ENCODE measurements around the gene GUCY1B1. TPM values are rescaled to one million over a fixed set of nuclear protein-coding genes. Genes with fewer than 3 reads are reported as not detected.

GUCY1B1 gene
- polyA plus RNA-seq, 1 of the 3 experiments (the other 2 are of a cell fraction), result 0.38 TPM

DNA sequence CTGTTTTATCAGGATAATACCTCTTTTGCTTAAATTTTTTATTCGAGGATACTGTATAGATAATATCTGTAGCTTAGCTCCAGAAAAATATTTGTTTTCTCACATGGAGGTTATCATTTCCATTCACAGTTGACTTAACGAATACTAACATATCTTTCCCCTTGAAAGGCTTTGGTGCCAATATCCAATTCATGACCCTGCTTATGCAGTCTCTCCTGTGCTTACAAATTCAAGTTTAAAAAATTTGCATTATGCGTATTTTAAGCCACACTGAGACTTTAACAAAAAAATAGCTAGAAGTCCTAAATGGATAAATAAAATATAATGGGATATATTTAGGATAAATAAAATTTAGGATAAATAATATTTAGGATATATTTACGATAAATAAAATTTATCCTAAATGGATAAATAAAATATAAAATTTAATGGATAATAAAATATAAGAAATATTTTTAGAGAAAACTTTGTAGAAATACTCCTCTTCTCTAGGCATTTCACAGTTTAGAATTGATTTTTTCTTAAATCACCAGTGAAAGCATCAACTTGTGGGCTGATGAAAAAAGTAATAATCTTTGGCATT, 22.5 kb downstream of the GUCY1B1 start:
- H3K9me2 ChIP-seq, result no peaks in the 10 kb centered on the region
- no peaks in the 10 kb centered on the region for H4K20me1 ChIP-seq (ENCODE audit: insufficient read depth)
- H3K4me3 ChIP-seq (ENCODE audit: low read depth in 2 of 2, low read length in 1 of 2), result no peak overlapping the region
- no peaks in the 10 kb centered on the region for H3K79me2 ChIP-seq (ENCODE audit: insufficient read depth)
- CTCF ChIA-PET, result interaction anchor here (1.2 kb wide), 2 partner anchors 339 to 974 kb away, joined by 3 read pairs; no protein-coding TSS in a partner anchor
- POLR2A ChIA-PET, result no interaction called here
- no peak overlapping the region for H3K4me2 ChIP-seq
- H3K27ac ChIP-seq (ENCODE audit: low read depth in 2 of 2, low read length in 1 of 2), result no peak overlapping the region
- 69% methylated on average over 4 of the region's 4 CpGs for WGBS (ENCODE audit: low lambda C conversion rate)
- no peak overlapping the region for H3K9ac ChIP-seq
- H3K4me1 ChIP-seq (ENCODE audit: control insufficient read depth in 1 of 2, insufficient read depth in 2 of 2, low read depth in 1 of 2, low read length in 1 of 2), result no peaks in the 10 kb centered on the region
- H2AFZ ChIP-seq (ENCODE audit: low read depth), result no peak overlapping the region
- no peaks in the 10 kb centered on the region for H3F3A ChIP-seq (replicated peaks; ENCODE audit: insufficient read depth)
- no peaks in the 10 kb centered on the region for H3K27me3 ChIP-seq (ENCODE audit: insufficient read depth)
- no peaks in the 10 kb centered on the region for H3K36me3 ChIP-seq (replicated peaks in 1 of 2; ENCODE audit: control insufficient read depth in 1 of 2, insufficient read depth in 2 of 2, low read length in 1 of 2)
- H3K9me3 ChIP-seq, result no peaks in the 10 kb centered on the region
- no peak for TF ChIP-seq FOXM1 (IDR thresholded peaks at IDR 0.05; ENCODE audit: low read depth)
- TF ChIP-seq MXI1 (IDR thresholded peaks at IDR 0.05; ENCODE audit: low read depth, low read length), result no peak
- TF ChIP-seq RFX5 (IDR thresholded peaks at IDR 0.05; ENCODE audit: low read length), result no peak
- TF ChIP-seq, protein P1, sequence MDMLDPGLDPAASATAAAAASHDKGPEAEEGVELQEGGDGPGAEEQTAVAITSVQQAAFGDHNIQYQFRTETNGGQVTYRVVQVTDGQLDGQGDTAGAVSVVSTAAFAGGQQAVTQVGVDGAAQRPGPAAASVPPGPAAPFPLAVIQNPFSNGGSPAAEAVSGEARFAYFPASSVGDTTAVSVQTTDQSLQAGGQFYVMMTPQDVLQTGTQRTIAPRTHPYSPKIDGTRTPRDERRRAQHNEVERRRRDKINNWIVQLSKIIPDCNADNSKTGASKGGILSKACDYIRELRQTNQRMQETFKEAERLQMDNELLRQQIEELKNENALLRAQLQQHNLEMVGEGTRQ (IDR thresholded peaks at IDR 0.05; ENCODE audit: borderline replicate concordance, low read depth, low read length), result no peak
- TF ChIP-seq EZH2phosphoT487 (IDR thresholded peaks at IDR 0.05; ENCODE audit: borderline replicate concordance, low read depth), result no peak
- TF ChIP-seq NFIC (IDR thresholded peaks at IDR 0.05; ENCODE audit: borderline replicate concordance), result no peak
- no peak for TF ChIP-seq MEF2A (IDR thresholded peaks at IDR 0.05; ENCODE audit: borderline replicate concordance, low read depth)
- no peak for TF ChIP-seq TAF1 (IDR thresholded peaks at IDR 0.05; ENCODE audit: borderline replicate concordance, low read depth, low read length)
- TF ChIP-seq ELF1 (IDR thresholded peaks at IDR 0.05), result no peak
- no peak for TF ChIP-seq SMC3 (IDR thresholded peaks at IDR 0.05; ENCODE audit: low read depth, low read length)
- TF ChIP-seq, protein P2, sequence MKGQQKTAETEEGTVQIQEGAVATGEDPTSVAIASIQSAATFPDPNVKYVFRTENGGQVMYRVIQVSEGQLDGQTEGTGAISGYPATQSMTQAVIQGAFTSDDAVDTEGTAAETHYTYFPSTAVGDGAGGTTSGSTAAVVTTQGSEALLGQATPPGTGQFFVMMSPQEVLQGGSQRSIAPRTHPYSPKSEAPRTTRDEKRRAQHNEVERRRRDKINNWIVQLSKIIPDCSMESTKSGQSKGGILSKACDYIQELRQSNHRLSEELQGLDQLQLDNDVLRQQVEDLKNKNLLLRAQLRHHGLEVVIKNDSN (IDR thresholded peaks at IDR 0.05; ENCODE audit: borderline replicate concordance, low read depth), result no peak
- TF ChIP-seq RXRA (IDR thresholded peaks at IDR 0.05; ENCODE audit: borderline replicate concordance, low read depth), result no peak
- TF ChIP-seq TEAD4 (IDR thresholded peaks at IDR 0.05; ENCODE audit: borderline replicate concordance, insufficient read depth), result no peak
- TF ChIP-seq CHD2 (IDR thresholded peaks at IDR 0.05; ENCODE audit: low read length, partially characterized antibody), result no peak
- TF ChIP-seq YY1 (IDR thresholded peaks at IDR 0.05; ENCODE audit: low read depth), result no peak
- no peak for TF ChIP-seq GABPA (IDR thresholded peaks at IDR 0.05; ENCODE audit: low read depth)
- TF ChIP-seq, protein P3, sequence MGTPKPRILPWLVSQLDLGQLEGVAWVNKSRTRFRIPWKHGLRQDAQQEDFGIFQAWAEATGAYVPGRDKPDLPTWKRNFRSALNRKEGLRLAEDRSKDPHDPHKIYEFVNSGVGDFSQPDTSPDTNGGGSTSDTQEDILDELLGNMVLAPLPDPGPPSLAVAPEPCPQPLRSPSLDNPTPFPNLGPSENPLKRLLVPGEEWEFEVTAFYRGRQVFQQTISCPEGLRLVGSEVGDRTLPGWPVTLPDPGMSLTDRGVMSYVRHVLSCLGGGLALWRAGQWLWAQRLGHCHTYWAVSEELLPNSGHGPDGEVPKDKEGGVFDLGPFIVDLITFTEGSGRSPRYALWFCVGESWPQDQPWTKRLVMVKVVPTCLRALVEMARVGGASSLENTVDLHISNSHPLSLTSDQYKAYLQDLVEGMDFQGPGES (IDR thresholded peaks at IDR 0.05; ENCODE audit: low read depth, low read length), result no peak
- no peak for TF ChIP-seq POLR2AphosphoS5 (IDR thresholded peaks at IDR 0.05; ENCODE audit: low read depth, low read length)
- no peak for DNase-seq

Data from SK-N-SH (cell line).